GM19099 (cell line): ENCODE measurements around the gene ZNF830.

Source experiments
- POLR2A ChIP-seq: IDR thresholded peaks from 3 replicates; pipeline ENCODE4 v1.6.1; 2011; ENCODE audit warnings: low read depth; ENCODE audit not compliant: insufficient read length; ENCODE audit errors: extremely low read depth

The ZNF830 gene

DNA sequence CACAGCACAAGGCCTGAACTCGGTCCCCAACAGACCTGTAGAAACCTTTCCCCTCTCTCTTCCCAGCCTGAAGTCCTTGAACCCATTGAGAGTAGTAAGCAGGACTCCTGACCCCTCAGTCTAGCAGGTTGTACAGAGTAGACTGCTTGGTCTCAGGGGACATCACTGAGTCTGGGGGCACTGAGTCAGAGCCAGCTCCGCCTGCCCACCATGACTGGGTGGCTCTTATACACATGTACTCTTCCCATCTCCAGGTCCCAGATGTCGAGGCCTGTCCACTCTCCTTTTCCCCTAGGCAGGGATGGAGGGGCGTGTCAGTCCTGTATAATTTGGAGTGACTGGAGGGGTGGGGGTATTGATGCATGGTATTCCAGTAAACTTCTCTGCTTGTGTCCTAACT, 42.4 kb downstream of the ZNF830 start:
- TF ChIP-seq POLR2A = no peak

DNA sequence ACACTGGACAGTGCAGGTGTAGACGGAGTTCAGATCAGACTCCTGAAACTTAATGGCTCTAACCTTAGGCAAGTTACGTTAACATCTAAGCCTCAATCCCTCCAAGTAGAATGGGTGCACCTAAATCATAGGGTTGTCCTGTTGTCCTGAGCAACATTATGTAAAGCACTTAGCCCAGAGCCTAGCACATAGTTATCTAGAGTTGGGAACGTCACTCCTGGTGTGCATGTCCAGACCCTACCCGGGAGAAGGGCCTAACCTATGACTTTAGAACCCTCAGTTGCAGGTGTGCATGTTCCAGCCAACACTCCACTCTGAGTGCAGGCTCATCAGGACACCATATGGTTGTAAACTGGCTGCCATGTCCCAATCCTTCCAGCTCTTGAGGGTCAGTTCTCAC, 45.0 kb downstream of the ZNF830 start:
- no peak for TF ChIP-seq POLR2A

DNA sequence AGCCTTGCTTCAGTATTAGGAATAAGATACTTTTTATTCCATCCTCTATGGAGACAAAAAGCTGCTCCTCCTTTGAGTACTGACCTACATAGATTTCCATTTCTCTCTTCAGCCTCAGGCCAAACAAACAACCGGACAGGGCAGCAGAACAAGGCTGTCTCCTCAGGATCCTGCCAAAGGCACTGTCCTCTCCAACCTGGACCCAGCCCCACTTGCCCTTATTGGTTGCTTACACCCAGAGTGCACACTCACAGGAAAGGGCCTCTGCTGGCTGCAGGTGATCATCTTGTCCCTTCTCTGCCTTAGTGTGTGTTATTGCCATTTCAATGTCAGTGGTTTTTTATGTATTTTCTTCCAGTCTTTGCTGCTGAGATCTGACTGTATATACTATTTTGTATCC, 45.6 kb downstream of the ZNF830 start:
- TF ChIP-seq POLR2A = no peak

DNA sequence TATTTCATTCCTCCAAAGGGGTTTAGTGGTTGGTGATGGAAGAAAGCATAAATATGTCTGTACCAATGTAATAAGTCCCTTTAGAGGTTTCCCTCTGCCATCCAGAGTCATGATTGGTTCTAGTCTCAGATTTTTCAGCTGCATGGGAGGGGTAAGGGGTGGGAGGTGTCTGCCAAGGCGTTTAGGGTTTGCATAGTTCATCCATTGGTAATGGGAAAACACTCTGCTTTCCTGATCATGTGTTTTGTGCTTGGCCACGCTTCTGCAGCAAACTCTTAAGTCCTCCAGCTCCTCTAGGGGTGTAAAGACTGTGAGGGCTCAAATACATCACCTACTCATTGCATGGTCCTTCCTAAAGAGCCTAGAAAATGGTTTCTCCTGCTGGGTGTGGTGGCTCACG, 48.8 kb downstream of the ZNF830 start:
- no peak for TF ChIP-seq POLR2A

DNA sequence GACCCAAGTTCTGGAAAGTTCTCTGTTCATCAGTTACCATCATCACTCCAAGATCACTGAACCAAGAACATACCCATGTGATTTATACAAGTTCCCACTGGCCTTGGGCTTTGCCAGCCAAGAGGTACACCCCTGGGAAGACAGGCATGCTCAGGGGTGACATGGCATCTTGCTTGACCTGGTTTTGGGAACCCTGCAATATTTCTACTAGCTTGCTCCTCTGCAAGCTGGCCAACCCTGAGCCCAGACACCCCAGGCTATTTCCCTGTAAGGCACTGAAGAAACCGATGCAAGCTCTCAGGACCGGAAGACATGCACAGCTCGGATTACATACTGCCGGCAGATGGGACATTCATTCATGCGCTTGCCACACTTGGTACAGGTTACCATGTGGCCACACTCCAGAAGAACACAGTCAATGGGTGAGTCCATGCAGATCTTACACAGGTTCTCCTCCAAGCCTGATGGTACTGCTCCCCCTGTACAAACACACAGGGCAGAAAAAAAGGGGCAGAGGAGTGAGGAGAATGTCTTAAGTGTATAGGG, 50.4 kb downstream of the ZNF830 start:
- TF ChIP-seq POLR2A = no peak
